Activated CD8-positive, alpha-beta T cell treated with anti-CD3 and anti-CD28 coated beads for 36 hours (primary cell): ENCODE measurements around the gene ISG20. TPM values are rescaled to one million over a fixed set of nuclear protein-coding genes. Genes with fewer than 3 reads are reported as not detected.

Experiments used
- ATAC-seq: fragments of 200-7000 bp; cut with Tn5 transposase; one replicate; pipeline ENCODE4 v1.10.0; 2021; ENCODE audit warnings: mild to moderate bottlenecking, moderate library complexity
- CTCF ChIA-PET: fragments of 350-600 bp; sonication (Branson Sonifier 250); formaldehyde crosslinking; loops from one replicate; lab custom pipeline; 2021; ENCODE audit warnings: antibody characterized with exemption; lab: Charles Lee
- POLR2A ChIA-PET: fragments of 350-600 bp; sonication (Branson Sonifier 250); formaldehyde crosslinking; loops from one replicate; lab custom pipeline; 2021; ENCODE audit warnings: antibody characterized with exemption; lab: Charles Lee
- DNase-seq: peaks from one replicate; pipeline ENCODE4 v3.0.0-alpha.2; 2020
- H3K27ac Mint-ChIP-seq: one replicate; pipeline ENCODE4 v1.8.0; 2021; ENCODE audit warnings: mild to moderate bottlenecking, mixed read lengths
- H3K27me3 Mint-ChIP-seq: one replicate; pipeline ENCODE4 v1.8.0; 2021; ENCODE audit warnings: mixed read lengths
- H3K36me3 Mint-ChIP-seq: one replicate; pipeline ENCODE4 v1.8.0; 2021; ENCODE audit warnings: low read depth, mixed read lengths
- H3K4me1 Mint-ChIP-seq: one replicate; pipeline ENCODE4 v1.8.0; 2021; ENCODE audit warnings: low read depth, mixed read lengths
- H3K4me3 Mint-ChIP-seq: one replicate; pipeline ENCODE4 v1.8.0; 2021; ENCODE audit warnings: mild to moderate bottlenecking, moderate library complexity, mixed read lengths
- H3K9me3 Mint-ChIP-seq: one replicate; pipeline ENCODE4 v1.8.0; 2021; ENCODE audit warnings: mixed read lengths
- intact Hi-C: fragments of 100-400 bp; cut with micrococcal nuclease; formaldehyde crosslinking; loops from one replicate; pipeline ENCODE4 v1.10.0; 2022
- total RNA-seq, 2 experiments: library from RNA; stranded (reverse); gene quantifications; one replicate each; pipeline ENCODE4 v1.2.3, GENCODE V29; 2021
- TF ChIP-seq, protein P1 (sequence below): fragments of 200-600 bp; IDR thresholded peaks from one replicate; pipeline ENCODE4 v1.8.0; 2022; ENCODE audit warnings: antibody characterized with exemption, mild to moderate bottlenecking

The ISG20 gene
- total RNA-seq, 2 experiments from 2014 or later = 75.1 to 82.8 TPM

DNA sequence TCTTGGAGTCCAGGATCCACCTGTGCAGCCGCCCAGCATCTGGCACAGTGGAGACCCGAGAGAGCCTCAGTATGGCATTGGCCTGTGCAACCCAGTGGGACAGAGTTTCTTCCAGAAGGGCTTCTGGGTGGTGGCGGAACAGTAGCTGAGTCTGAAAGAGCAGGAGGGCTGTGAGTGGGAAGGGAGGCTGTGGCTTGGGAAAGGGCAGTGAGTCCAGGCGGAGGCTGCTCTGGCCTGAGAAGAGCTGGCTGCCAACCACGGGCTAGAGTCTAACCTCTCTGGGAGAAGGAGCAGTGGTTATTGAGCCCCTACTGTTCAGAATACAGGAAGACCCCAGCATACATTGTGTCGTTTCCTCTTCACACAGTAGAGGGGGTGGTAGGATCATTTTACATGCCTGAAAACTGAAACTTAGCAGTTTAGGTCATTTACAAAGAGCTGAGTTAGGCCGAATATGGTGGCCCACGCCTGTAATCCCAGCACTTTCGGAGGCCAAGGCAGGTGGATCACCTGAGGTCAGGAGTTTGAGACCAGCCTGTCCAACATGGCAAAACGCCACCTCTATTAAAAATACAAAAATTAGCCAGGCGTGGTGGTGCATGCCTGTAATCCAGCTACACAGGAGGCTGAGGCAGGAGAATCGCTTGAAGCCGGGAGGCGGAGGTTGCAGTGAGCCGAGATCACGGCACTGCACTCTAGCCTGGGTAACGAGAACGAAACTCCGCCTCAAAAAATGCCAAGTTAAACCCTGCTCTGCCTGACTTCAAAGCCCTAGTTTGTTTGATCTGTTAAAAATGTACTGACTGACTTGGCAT, 14.5 kb upstream of the ISG20 start:
- H3K4me3 Mint-ChIP-seq = peak overlapping the region; percentile 85
- ChIA-PET CTCF (interaction anchor here (0.6 to 3.7 kb wide), 26 partner anchors 9 to 397 kb away, joined by 3 to 42 read pairs (median 3); partner anchors contain the start of gene ISG20), POLR2A (interaction anchor here (1.0 to 1.9 kb wide), 7 partner anchors 8 to 157 kb away, joined by 3 to 11 read pairs (median 4); partner anchors contain the start of genes MRPL46 and MRPS11)
- H3K27me3 Mint-ChIP-seq = peaks cover 3% of the 10 kb centered on the region
- peaks cover 68% of the 10 kb centered on the region for H3K36me3 Mint-ChIP-seq
- peaks cover 66% of the 10 kb centered on the region for H3K4me1 Mint-ChIP-seq
- no peaks in the 10 kb centered on the region for H3K9me3 Mint-ChIP-seq
- TF ChIP-seq, protein P1, sequence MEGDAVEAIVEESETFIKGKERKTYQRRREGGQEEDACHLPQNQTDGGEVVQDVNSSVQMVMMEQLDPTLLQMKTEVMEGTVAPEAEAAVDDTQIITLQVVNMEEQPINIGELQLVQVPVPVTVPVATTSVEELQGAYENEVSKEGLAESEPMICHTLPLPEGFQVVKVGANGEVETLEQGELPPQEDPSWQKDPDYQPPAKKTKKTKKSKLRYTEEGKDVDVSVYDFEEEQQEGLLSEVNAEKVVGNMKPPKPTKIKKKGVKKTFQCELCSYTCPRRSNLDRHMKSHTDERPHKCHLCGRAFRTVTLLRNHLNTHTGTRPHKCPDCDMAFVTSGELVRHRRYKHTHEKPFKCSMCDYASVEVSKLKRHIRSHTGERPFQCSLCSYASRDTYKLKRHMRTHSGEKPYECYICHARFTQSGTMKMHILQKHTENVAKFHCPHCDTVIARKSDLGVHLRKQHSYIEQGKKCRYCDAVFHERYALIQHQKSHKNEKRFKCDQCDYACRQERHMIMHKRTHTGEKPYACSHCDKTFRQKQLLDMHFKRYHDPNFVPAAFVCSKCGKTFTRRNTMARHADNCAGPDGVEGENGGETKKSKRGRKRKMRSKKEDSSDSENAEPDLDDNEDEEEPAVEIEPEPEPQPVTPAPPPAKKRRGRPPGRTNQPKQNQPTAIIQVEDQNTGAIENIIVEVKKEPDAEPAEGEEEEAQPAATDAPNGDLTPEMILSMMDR = peak; percentile 75
- peak overlapping the region; percentile 89 for H3K27ac Mint-ChIP-seq
- ATAC-seq (peak; percentile 48), DNase-seq (peak; percentile 55)
- intact Hi-C loops = loop anchor here (5.0 kb wide), 3 partner anchors 38 to 157 kb away; partner anchors contain the start of genes DET1, MRPL46 and MRPS11

DNA sequence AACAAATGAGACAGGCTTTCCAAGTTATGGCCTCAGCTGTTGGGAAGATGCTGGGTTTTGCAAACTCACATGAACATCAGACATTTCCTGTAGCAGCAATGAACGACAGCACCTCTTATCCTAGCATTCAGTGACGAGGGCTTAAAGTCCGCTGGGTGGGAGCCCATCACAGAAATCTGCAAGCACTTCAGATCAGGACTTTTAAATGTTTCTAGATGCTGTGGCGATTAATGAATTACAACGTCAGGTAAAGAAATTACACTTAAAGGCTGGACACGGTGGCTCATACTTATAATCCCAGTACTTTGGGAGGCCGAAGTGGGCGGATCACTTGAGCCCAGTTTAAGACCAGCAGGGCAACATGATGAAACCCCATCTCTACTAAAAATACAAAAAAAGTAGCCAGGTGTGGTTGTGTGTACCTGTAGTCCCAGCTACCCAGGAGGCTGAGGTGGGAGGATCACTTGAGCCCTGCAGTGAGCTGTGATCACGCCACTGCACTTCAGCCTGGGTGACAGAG, 13.8 kb upstream of the ISG20 start:
- CTCF ChIA-PET = interaction anchor here (0.6 to 3.7 kb wide), 25 partner anchors 8 to 396 kb away, joined by 3 to 42 read pairs (median 3); partner anchors contain the start of gene ISG20

DNA sequence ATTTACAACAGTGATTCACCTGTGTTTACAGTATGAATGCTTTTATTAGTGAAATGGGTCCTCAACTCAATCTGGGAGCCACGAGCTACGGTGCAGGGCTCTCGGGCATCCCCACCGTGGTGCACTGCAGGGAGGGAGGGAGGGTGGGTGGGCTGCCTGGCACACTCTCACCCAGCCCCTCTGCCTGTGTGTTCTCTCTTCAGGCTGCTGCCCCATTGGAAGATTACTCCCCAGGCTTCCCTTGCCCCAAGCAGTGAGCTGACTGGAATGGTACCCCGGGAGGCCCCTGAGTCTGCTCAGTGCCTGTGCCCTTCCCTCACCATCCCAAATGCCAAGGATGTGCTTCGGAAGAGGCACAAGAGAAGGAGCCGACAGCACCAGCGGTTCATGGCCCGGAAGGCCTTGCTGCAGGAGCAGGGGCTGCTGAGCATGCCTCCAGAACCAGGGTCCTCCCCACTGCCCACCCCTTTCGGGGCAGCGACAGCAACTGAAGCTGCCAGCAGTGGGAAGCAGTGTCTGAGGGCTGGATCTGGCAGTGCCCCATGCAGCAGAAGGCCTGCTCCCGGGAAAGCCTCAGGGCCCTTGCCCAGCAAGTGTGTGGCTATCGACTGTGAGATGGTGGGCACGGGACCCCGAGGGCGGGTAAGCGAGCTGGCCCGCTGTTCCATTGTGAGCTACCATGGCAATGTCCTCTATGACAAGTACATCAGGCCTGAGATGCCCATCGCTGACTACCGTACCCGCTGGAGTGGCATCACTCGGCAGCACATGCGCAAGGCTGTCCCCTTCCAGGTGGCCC, 12.7 kb upstream of the ISG20 start:
- peak overlapping the region; percentile 41 for H3K4me3 Mint-ChIP-seq
- DNase-seq = no peak
- H3K4me1 Mint-ChIP-seq = peaks cover 78% of the 10 kb centered on the region
- intact Hi-C loops = no loop called here
- no peaks in the 10 kb centered on the region for H3K27me3 Mint-ChIP-seq
- peak overlapping the region; percentile 81 for H3K27ac Mint-ChIP-seq
- POLR2A ChIA-PET = interaction anchor here (0.7 to 2.0 kb wide), 6 partner anchors 22 to 270 kb away, joined by 3 to 4 read pairs (median 3); no protein-coding TSS in a partner anchor
- TF ChIP-seq, protein P1 = no peak
- H3K9me3 Mint-ChIP-seq = no peaks in the 10 kb centered on the region
- ATAC-seq = no peak
- CTCF ChIA-PET = interaction anchor here (1.0 to 3.7 kb wide), 6 partner anchors 12 to 279 kb away, joined by 5 to 42 read pairs (median 18); partner anchors contain the start of gene ISG20
- peaks cover 85% of the 10 kb centered on the region for H3K36me3 Mint-ChIP-seq

More for the DNA sequence above, 13.8 kb upstream of the ISG20 start:
- Mint-ChIP-seq H3K27ac (peak overlapping the region; percentile 89), H3K27me3 (no peaks in the 10 kb centered on the region), H3K4me3 (peak overlapping the region; percentile 85), H3K9me3 (no peaks in the 10 kb centered on the region), H3K36me3 (peaks cover 75% of the 10 kb centered on the region), H3K4me1 (peaks cover 73% of the 10 kb centered on the region)
- POLR2A ChIA-PET = interaction anchor here (1.0 to 1.9 kb wide), 5 partner anchors 23 to 158 kb away, joined by 3 to 11 read pairs (median 3); partner anchors contain the start of genes MRPL46 and MRPS11
- TF ChIP-seq, protein P1 = no peak
- no peak for ATAC-seq
- DNase-seq = no peak
- intact Hi-C loops = loop anchor here (5.0 kb wide), 3 partner anchors 37 to 158 kb away; partner anchors contain the start of genes DET1, MRPL46 and MRPS11

DNA sequence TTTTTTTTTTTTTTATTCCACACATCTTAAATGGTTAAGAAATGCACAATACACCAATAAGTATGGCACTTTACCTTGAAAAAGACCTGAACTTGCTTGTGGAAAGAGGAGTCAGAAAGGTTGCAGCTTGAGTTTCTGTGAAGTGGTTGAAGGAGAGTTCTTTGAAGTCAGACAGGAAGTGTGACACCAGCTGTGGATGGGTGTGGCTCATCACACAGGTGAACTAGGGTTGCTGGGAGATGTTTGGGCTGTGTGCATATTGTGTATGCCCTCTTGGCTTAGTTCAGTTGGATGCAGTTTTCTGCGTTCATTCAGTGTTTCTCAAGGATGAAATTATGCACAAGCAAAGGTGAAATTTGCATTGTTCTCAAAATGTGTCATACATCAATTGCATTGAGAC, 11.4 kb upstream of the ISG20 start:
- Mint-ChIP-seq H3K27ac (peak overlapping the region; percentile 73), H3K4me3 (peak overlapping the region; percentile 15), H3K9me3 (no peaks in the 10 kb centered on the region), H3K4me1 (peaks cover 89% of the 10 kb centered on the region), H3K36me3 (peaks cover 88% of the 10 kb centered on the region), H3K27me3 (no peaks in the 10 kb centered on the region)
- ChIA-PET POLR2A (interaction anchor here (1.2 to 2.0 kb wide), 2 partner anchors 25 to 29 kb away, joined by 3 to 4 read pairs; no protein-coding TSS in a partner anchor), CTCF (no interaction called here)
- DNase-seq = peak; percentile 84
- TF ChIP-seq, protein P1 = no peak
- peak; percentile 47 for ATAC-seq
- intact Hi-C loops = no loop called here
